ENCODE data around the gene ACVR1. TPM values are rescaled to one million over a fixed set of nuclear protein-coding genes. Genes with fewer than 3 reads are reported as not detected.
"Not testable (repeated sequence)": the region's sequence is repeated elsewhere in the genome, so short reads cannot be mapped to it uniquely, and the experiment has no call there.

The ACVR1 gene
- total RNA-seq, 1 experiment from 2014 or later: 14.1 TPM

DNA sequence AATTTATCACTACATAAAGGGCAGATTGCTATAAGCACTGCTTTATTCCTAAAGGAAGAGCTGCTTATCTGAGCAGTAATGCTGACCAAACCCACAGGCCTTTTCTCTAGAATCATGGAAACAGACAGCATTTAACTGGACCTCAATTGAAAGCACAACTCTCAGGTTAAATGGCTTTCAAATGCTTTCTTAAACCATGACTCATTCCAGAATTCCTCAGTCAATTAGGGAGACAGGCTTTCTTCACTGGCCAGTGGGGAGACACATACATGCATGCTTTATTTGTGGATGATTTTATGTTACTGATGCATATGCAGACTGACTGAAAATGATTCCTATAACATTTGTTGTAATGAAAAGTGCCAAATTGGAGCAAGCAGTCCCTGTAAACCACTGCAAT is 114.6 kb downstream of the ACVR1 start:
- peak; percentile 21 for DNase-seq (ENCODE audit: low spot score)

DNA sequence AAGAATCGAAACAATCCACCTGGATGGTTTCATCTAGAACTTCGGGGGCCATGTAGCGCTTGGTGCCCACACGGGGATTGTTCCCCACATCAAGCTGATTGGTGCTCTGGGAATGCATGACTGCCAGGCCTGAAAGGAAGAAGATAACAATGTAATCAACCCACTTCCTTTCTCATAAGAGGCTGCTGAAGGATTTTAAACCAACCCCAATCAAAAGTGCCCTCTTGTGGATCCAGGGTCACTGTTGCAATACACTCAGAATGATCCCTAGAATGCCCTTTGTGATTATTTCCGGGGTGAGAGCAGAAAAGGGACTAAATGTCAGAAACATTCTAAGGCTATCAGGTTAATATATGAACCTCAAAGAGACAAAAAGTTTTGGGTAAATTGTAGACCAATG is 115.2 kb downstream of the ACVR1 start:
- DNase-seq (ENCODE audit: low spot score): no peak

DNA sequence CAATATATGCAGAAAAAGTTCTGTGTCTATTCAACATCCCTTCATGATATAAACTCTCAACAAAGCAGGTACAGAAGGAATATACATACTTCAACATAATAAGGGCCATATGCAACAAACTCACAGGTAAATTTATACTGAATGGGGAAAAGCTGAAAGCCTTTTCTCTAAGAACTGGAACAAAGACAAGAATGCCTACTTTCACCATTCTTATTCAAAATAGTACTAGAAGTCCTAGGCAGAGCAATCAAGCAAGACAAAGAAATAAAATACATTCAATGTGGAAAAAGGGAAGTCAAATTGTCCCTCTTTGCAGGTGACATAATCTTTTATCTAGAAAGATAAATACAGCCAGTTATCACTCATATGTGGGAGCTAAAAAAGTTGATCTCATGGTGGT is 116.3 kb downstream of the ACVR1 start:
- no peak for DNase-seq (ENCODE audit: low spot score)

DNA sequence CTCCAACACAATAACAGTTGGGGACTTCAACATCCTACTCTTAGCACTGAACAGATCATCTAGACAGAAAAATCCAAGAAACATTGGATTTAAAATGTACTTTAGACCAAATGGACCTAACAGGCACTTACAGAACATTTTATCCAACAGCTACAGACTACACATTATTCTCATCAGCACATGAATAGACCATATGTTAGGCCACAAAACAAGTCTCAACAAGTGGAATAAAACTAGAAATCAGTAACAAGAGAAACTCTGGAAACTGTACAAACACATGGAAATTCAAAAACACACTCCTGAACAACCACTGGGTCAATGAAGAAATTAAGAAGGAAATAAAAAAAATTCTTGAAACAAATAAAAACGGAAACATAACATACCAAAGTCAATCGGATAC is 117.5 kb downstream of the ACVR1 start:
- DNase-seq (ENCODE audit: low spot score): no peak

DNA sequence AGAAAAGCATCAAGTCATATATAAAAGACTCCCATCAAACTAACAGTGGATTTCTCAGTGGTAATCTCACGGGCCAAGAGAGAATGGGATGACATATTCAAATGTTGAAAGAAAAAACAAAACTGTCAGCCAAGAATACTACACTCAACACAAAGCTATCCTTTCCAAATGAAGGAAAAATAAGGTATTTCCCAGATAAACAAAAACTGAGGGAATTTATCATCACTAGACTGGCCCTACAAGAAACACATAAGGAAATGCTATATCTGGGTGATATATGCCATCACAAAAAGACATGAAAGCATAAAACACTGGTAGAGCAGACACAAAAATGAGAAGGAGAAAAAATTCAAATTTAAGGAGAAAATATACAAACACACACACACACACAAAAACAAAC is 118.6 kb downstream of the ACVR1 start:
- DNase-seq (ENCODE audit: low spot score): no peak

DNA sequence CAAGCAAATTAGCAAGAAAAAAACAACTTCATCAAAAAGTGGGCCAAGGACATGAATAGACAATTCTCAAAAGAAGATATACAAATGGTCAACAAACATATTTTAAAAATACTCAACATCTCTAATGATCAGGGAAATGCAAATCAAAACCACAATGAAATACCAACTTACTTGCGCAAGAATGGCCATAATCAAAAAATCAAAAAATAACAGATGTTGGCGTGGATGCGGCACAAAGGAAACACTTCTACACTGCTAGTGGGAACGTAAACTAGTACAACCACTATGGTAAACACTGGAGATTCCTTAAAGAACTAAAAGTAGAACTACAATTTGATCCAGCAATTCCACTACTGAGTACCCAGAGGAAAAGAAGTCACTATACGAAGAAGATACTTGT is 119.7 kb downstream of the ACVR1 start:
- not testable (repeated sequence) for DNase-seq (ENCODE audit: low spot score)

DNA sequence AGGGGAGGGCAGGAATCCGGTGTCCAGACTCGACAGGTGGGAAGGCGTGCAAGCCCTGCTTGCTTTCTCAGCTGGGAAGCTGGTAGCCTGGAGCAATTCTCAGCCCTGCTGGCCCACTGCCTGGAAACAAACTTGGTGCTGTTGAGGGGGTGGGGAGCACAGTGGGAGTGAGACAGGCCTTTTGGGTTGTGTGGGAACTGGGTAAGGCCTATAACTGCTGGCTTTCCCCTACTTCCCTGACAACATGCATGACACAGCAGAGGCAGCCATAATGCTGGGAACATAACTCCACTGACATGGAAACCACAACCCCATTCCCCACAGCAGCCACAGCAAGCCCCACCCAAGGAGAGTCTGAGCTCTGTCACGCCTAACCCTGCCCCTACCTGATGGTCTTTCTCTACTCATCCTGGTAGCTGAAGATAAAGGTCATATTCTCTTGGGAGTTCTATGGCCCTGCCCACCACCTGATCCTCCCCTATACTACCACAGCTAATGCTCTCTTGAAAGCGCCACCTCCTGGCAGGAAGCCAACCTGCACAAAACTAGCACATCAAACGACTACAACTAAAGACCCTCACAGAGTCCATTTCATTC is 124.6 kb downstream of the ACVR1 start:
- DNase-seq (ENCODE audit: low spot score): no peak

DNA sequence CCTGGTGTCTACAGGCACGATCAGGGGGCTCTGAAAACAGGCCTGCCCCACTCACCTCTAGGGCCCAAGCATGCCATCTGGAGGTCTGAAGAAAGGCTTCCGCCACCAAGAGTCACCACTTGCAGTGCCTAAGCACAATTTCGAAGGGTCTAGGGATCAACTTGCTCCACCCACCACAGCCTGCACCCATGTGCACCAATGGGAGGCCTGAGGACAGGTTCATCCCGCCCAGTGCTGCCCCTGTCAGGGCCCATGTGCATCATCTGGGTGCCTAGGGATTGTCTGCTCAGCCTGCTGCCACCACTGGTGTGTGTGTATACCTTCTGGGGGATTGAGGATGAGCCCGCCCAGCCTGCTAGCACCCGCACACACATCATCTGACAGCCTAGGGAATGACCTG is 126.4 kb downstream of the ACVR1 start:
- DNase-seq (ENCODE audit: low spot score): no peak

DNA sequence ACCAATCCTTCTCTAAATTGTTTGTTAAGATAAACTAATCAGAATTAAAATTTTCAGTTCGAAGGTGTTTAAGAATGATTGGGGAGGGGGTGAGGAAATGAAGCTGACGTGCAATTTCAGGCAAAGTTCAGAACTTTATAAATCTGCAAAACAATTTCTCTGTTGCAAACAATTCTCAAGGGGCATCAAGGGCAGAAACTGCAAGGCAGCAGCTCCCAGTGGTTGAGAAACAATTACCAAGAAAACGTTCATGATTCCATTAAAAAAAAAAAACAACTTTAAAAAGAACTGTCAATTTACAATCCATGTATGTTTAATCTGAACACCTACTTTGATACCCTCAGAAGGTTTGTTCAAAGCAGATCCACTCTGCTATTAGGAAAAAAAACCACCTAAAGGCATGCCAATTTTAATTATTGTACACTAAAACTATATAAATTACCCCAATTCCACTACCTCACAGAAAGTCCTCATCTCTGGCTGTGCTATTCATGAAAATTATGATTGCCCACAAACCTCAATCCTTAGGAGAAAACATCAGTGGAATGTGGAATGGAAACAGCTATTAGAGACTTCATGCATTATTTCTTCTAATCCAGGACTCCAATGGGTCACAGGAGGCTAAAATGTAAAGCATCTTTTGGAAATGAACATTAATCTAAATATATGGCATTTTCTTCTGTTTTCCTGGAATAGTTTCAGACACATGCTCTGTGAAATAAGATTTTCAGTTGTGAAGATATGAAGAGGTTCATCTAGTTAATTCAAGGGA is 127.6 kb downstream of the ACVR1 start:
- DNase-seq (ENCODE audit: low spot score): no peak

DNA sequence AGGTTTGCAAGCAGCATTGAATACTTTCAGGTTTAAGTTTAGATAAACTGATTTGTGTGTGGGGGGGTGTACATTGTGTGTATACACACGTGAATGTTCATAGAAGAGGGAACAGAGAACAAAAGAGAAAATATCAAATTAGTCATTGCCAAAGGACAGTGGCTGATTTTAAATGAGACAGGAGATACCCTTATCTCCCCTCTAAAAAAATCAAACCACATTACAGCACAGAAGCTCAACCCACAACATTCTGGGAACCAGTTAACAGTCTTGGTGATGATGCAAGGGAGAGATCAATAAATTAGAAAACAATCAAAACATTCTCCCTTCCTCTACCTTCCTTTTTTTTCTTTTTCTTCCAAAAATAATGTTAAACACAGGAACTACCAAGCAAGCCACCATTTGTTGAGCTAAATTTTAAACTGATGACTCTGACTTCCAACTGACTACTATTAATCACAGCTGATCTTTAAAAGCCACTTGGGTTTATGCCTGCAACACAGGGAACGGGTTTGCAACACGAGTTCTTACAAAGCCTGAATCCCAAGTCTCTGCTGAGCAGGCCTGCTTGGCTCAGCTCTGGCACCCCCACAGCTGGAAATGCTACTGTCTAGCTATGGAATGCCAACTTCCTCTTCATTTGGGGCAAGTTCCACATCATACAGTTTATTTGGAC is 128.3 kb downstream of the ACVR1 start:
- DNase-seq (ENCODE audit: low spot score): no peak

DNA sequence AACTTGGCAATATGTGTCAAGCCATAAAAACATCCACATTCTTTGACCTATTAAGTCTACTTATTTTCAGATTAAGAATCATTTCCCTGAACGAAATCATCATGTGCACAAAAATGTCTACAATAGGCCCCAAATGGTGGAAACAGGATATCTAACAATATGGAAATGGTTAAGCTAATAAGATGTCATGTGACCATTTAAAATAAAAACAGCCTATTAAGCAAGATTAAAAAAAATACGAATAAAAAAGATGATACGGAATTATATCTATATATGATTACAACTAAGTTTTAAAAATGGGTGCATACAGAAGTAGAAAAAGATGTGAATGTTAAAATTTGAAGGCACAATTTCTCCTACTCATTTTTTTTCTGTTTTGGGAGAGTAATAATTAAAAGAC is 128.8 kb downstream of the ACVR1 start:
- DNase-seq (ENCODE audit: low spot score): no peak

DNA sequence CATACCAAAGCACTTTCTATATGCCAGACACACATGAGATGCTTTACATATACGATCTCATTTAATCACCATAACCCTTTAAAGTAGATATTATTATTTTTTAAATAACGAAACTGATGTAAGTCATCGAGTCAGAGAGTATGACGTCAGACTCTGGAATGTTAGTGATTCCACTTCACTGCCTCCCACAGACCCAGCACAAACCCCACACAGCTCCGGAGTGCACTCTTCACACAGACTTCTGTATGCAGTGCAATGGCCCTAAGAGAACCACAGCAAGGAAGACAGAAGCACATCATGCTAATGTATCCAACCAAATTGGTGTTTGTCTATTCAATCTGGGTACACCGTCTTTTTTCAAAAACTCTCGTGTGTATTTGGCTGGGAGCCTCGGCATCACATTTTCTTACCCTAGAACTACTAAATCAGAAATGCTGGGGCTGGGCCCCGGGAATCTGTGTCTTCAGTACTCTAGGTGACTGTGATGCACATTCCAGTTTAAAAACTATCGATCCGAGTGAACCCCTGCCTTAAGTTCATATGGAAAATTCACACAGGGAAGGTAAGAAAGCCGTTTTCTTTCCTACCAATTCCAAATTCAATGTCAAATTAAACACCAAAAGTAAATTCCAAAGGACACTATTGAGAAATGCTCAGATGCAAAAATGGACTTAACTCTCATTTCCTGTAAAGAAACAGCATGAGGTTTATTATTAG is 129.7 kb downstream of the ACVR1 start:
- no peak for DNase-seq (ENCODE audit: low spot score)

DNA sequence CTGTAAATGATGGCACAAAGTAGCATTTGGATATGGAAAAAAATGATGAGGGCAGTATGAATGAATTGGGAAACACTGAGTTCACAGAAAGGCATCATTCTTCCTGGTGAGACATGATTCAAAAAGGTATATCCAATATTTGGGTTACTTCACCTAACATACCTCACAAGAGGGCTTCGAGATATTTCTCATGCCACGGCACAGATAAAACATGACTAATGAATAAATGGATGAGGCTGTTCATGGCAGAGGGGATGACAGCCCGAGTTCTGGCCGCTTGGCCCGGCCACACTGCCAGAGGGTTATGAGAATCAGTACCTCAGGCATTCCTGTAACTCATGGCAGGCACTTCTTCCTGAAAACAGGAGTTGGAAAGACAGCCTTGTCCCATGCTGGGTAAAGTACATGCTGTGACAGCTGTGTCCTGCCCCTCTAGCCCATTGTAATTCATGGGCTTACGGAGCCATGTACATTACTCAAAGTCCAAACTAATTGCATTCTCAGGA is 131.5 kb downstream of the ACVR1 start:
- no peak for DNase-seq (ENCODE audit: low spot score)

DNA sequence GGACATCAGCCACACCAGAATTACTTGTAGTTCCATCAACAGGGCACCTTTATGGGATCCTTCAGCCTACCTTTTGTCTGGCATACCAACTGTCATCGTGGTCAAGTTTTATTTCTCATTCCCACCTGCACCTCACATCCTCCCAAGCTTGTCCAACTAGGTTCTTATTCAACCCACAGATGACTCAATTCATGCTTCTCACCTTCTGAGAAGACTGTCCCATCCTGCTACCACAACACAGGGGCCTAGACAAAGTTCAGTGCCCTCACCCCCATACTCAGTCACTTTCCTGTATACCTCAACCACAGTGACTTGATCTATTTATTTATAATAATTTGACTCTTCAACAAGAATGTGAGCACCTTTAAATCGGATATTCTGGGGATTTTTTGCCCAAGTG is 133.1 kb downstream of the ACVR1 start:
- DNase-seq (ENCODE audit: low spot score): no peak

DNA sequence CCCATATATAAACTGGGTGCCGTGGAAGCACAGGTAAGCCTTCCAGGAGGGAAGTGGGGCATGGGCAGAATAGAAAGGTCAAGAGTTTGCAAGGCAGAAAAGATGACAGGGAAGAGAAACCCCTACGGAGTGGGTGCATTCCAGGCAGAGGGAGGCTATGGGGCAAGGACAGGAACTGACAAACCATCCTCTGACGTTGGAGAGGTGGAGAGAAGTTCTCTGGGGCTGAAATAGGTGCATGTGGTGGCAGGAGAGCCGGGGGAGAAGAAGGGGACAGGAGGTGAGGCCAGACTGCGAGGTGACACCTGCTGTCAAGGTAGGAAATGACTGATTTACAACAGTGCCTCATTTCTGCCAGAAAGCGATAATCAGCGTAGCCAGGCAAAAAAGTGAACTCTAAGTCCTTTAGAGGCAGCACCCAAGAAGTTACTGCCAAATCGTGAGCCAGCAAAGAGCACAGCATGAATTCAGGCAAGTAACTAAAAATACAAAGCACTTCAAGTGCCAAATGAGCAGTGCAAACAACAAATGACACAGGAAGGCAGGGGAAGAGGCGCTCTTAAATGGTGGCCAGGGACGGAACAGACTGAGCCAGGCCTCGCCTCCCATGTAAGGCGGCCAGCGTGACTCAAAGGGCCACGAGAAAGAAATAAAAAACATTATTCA is 134.2 kb downstream of the ACVR1 start:
- no peak for DNase-seq (ENCODE audit: low spot score)

DNA sequence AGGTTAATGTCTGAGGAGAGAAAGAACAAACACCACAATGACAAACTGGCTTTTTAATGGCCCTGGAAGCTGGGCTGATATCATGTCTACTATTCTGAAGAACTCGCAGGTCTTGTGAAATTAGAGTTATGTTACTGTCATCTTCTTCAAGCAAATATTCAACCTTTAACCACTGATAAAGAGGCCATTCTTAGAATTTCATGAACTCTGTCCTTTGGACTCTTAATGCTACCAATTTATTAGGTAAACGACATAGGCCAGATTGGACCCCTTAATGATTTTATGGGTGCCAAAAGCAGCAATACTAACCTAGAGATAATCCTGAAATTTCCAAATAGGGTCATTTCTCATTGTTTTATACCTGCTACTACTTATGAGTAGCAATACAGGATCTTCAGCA is 138.5 kb downstream of the ACVR1 start:
- no peak for DNase-seq (ENCODE audit: low spot score)

DNA sequence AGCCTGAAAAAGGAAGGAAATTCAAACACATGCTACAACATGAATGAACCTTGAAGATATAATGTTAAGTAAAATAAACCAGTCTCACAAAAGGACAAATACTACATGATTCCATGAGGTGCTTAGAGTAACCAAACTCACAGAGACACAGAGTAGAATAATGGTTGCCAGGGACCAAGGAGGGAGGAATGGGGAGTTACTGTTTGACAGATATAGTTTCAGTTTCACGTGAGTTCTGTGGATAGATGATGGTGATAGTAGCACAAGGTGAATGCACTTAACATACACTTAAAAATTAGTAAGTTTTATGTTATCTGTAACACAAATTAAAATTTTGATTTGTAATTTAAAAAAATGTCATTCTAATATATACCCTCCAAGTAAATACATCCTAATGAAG is 140.6 kb downstream of the ACVR1 start:
- no peak for DNase-seq (ENCODE audit: low spot score)

DNA sequence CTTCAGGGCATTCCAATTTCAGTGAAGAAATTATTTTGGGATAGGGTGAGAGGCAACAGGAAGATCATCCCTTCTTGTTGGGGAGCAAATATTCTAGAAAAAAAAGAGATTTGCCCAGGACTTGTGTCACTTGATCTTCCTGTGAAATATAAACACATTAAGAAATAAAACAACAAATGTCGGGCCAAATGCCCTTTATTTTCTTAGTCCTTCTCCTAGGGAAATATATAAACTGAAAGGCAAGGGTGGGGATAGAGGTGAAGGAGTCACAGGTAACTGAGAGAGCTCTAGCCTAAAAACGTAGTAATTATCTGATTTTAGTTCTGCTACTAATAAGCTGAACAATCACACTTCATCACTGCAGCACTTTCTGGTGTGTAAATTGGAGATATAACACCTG is 142.9 kb downstream of the ACVR1 start:
- DNase-seq (ENCODE audit: low spot score): no peak

DNA sequence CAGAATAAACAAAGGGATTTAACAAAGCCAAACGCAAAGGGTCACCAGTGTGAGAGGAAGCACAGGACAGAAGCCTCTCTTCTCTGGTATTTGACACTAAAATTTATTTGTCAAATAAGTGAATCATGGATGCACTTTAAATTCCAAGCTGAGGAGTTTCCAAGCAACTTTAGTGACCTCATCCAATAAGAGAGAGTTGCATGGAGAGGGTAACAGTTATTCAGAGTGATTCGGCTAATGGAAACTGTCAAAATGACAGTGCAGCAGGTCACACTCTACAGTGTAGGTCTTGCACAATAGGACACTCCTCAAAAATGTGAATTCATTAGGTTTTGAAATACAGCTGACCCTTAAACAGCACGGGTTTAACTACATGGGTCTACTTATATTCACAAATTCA is 143.5 kb downstream of the ACVR1 start:
- peak; percentile 47 for DNase-seq (ENCODE audit: low spot score)

DNA sequence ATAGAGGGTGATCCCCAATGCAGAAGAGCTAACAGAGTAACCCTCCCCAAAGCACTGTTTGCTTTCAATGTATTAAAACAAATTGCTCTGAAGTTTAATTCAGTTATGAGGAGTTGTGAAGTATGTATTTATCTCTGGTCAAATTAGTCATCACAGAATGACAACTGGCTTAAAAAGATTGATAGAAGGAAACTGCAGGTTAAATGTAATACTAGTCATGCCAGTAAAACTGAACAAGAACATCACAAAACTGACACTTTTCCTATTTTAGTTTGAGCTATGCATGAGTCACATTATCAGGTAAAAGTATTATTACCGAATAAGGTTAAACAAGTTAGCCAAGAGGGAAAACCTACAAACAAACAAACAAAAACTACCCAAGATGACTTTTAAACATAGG is 148.4 kb downstream of the ACVR1 start:
- DNase-seq (ENCODE audit: low spot score): no peak

DNA sequence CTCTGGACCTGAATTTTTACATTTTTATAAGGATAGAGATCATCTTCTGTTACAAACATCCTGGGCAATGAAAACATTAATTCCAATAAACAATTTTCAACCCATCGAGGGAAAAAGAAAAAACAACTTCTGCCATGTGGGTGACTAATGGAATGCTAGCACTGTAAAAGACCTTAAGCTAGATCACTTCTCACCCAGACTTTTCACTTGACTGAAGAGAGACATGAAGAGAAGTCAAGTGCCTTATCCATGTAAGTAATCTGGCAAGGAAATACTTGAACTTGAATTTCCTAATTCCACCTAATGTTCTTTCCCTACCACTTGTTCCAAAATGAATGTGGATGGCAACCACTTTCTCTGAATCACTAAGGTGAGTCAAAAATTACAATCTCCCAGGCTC is 149.2 kb downstream of the ACVR1 start:
- DNase-seq (ENCODE audit: low spot score): no peak

DNA sequence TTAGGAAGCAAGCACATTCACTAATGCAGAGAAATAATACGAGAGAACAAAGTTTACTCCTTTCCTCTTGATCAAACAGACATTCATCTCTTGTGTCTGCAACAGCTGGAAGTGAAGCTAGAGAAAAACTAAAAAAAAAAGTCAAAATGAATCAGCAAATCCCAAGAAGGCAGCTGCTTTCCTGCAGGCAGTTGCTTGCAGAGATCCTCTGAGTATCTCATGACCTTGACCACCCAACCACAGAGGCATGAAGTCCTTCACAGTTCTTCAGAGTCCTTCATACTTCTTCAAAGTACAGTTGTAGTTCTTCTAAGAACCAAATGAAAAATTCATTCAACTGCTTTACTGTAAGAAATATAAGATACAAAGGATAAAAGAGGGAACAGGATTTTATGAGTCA is 150.3 kb downstream of the ACVR1 start:
- no peak for DNase-seq (ENCODE audit: low spot score)

Data from A172 (cell line).